IPS DF 4.7 (cell line): ENCODE measurements around the gene TINAGL1.
"Not testable (repeated sequence)": the region's sequence is repeated elsewhere in the genome, so short reads cannot be mapped to it uniquely, and the experiment has no call there.

Experiments used
- DNase-seq: peaks from one replicate; pipeline ENCODE4 v3.0.0-alpha.2; 2013; ENCODE audit warnings: low spot score; ENCODE audit errors: extremely low read depth

Gene TINAGL1

GRCh38 chr1:31583995-31584868 lies 7.9 kb downstream of the TINAGL1 start:
- no peak for DNase-seq

GRCh38 chr1:31584869-31585735 lies 8.8 kb downstream of the TINAGL1 start:
- no peak for DNase-seq

- DNase-seq: no peak
These were observed 9.5 kb downstream of the TINAGL1 start for GRCh38 chr1:31585736-31586365.

- DNase-seq: no peak
These were observed 10.3 kb downstream of the TINAGL1 start for GRCh38 chr1:31586376-31587327.

- DNase-seq: not testable (repeated sequence)
These were observed 11.0 kb downstream of the TINAGL1 start for GRCh38 chr1:31587328-31587699.

- DNase-seq: no peak
These were observed 11.6 kb downstream of the TINAGL1 start for GRCh38 chr1:31587720-31588423.

- DNase-seq: no peak
These were observed 12.6 kb downstream of the TINAGL1 start for GRCh38 chr1:31588751-31589515.

GRCh38 chr1:31591425-31592093 lies 15.2 kb downstream of the TINAGL1 start:
- DNase-seq: no peak

GRCh38 chr1:31592132-31592531 lies 15.8 kb downstream of the TINAGL1 start:
- no peak for DNase-seq

GRCh38 chr1:31593136-31593665 lies 16.9 kb downstream of the TINAGL1 start:
- no peak for DNase-seq

GRCh38 chr1:31593770-31594632 lies 17.7 kb downstream of the TINAGL1 start:
- DNase-seq: no peak

- DNase-seq: no peak
These were observed 19.8 kb downstream of the TINAGL1 start for GRCh38 chr1:31595836-31596736.

- DNase-seq: no peak
These were observed 20.4 kb downstream of the TINAGL1 start for GRCh38 chr1:31596737-31597097.

GRCh38 chr1:31598980-31599379 lies 22.7 kb downstream of the TINAGL1 start:
- DNase-seq: no peak

- DNase-seq: no peak
These were observed 24.3 kb downstream of the TINAGL1 start for GRCh38 chr1:31600641-31601040.

GRCh38 chr1:31602081-31602480 lies 25.8 kb downstream of the TINAGL1 start:
- DNase-seq: no peak
